ENCODE measurements around the gene IDUA.

DNA sequence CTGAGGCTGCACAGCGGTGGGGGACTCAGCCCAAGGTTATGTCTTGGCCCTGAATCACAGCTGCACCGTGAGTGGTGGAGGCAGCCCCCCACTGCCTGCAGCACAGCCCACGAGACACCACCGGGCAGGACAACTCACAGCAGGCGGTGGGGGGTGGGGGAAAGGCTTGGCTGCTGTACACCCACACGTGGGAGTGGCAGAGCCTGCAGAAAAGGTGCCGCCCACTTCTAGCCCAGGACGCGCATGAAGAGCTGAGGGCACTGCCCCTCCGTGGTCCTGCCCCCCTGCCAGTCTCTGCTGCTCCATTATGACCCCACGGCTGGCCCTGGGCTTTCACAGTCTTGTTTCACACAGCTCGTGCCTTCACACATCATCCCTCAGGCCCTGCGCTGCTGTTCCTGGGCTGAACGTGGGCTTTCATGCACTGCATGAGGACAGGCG is 65.4 kb downstream of the IDUA start:
- no peak for TF ChIP-seq YY1 (IDR thresholded peaks at IDR 0.05; ENCODE audit: insufficient read depth, insufficient read length)
- no peak for TF ChIP-seq SUZ12 (IDR thresholded peaks at IDR 0.05; ENCODE audit: extremely low read depth, insufficient read depth, insufficient read length)
- TF ChIP-seq ZNF274 (IDR thresholded peaks at IDR 0.05; ENCODE audit: low read depth, low read length): no peak

All from NT2/D1 (cell line).